Type B pancreatic cell (in vitro differentiated cells): ENCODE measurements around the gene TAS2R46. TPM values are rescaled to one million over a fixed set of nuclear protein-coding genes. Genes with fewer than 3 reads are reported as not detected.

Experiments
- DNase-seq: peaks from one replicate; pipeline ENCODE4 v3.0.0; 2021; ENCODE audit warnings: mixed read lengths; ENCODE audit not compliant: unreplicated experiment; ENCODE audit errors: extremely low spot score
- H3K27ac Mint-ChIP-seq: 2 replicates; pipeline ENCODE4 v1.8.0; 2021; ENCODE audit warnings: mild to moderate bottlenecking, mixed read lengths
- H3K27me3 Mint-ChIP-seq: 2 replicates; pipeline ENCODE4 v1.8.0; 2021; ENCODE audit warnings: mixed read lengths
- H3K36me3 Mint-ChIP-seq: 2 replicates; pipeline ENCODE4 v1.8.0; 2021; ENCODE audit warnings: mixed read lengths
- H3K4me1 Mint-ChIP-seq: one replicate; pipeline ENCODE4 v1.8.0; 2021; ENCODE audit warnings: mixed read lengths; ENCODE audit not compliant: unreplicated experiment
- H3K4me3 Mint-ChIP-seq: 2 replicates; pipeline ENCODE4 v1.8.0; 2021; ENCODE audit warnings: mild to moderate bottlenecking, mixed read lengths
- H3K9me3 Mint-ChIP-seq: 2 replicates; pipeline ENCODE4 v1.8.0; 2021; ENCODE audit warnings: mixed read lengths
- CTCF ChIP-seq: fragments of 200-600 bp; sonication (generic); conservative IDR thresholded peaks from 2 replicates; pipeline ENCODE4 v1.5.0; 2021; ENCODE audit warnings: antibody characterized with exemption, mild to moderate bottlenecking
- total RNA-seq: library from RNA; stranded (reverse); gene quantifications from 2 replicates; pipeline ENCODE4 v1.2.1, GENCODE V29; 2021; ENCODE audit warnings: low replicate concordance

The TAS2R46 gene
- total RNA-seq, 1 donor from 2014 or later: 0.85 TPM

DNA sequence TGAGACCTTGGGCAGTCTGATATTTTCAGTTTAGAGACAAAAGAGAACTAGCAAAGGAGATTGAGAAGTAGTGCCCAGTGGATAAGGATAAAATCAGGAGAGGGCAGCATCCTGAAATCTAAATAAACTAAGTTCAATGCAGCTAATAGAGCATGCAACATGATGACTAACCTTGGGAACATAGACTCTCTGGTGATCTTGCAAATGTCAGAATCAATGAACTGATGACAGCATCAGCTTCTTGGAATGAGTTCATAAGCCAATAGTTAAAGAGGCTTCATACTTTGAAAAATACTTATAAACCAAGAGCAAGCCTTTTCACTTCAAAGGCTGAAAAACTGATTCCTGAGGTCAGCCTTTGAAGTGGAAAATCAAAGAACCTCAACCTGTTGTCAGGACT lies 47.9 kb downstream of the TAS2R46 start:
- peaks cover 34% of the 10 kb centered on the region for H3K36me3 Mint-ChIP-seq
- DNase-seq: no peak
- H3K4me1 Mint-ChIP-seq: peaks cover 3% of the 10 kb centered on the region
- TF ChIP-seq CTCF: no peak
- no peak overlapping the region for H3K27ac Mint-ChIP-seq
- no peak overlapping the region for H3K4me3 Mint-ChIP-seq
- no peaks in the 10 kb centered on the region for H3K27me3 Mint-ChIP-seq
- H3K9me3 Mint-ChIP-seq: no peaks in the 10 kb centered on the region

Other genes starting within 250 kb of the TAS2R46 start
- 0.36 and 1.7 TPM in 2 replicates for gene TAS2R10, start 235.9 kb downstream of the TAS2R46 start, total RNA-seq
- gene PRR4, start 212.8 kb downstream of the TAS2R46 start, total RNA-seq: 2.5 and 3.8 TPM in 2 replicates
- 15.7 and 16.8 TPM in 2 replicates for gene PRH1, start 178.0 kb downstream of the TAS2R46 start, total RNA-seq
- 0.79 and 1.3 TPM in 2 replicates for gene TAS2R13, start 152.7 kb downstream of the TAS2R46 start, total RNA-seq
- gene PRH2, start 133.1 kb downstream of the TAS2R46 start, total RNA-seq: not detected in 2 replicates
- 2.7 and 2.8 TPM in 2 replicates for gene TAS2R14, start 123.0 kb downstream of the TAS2R46 start, total RNA-seq
- gene TAS2R50, start 75.4 kb downstream of the TAS2R46 start, total RNA-seq: 0.86 and 1.8 TPM in 2 replicates
- 1.1 and 2.1 TPM in 2 replicates for gene TAS2R20, start 64.0 kb downstream of the TAS2R46 start, total RNA-seq
- 3.1 and 3.5 TPM in 2 replicates for gene TAS2R19, start 39.7 kb downstream of the TAS2R46 start, total RNA-seq
- gene TAS2R31, start 30.9 kb downstream of the TAS2R46 start, total RNA-seq: 2.1 and 4.3 TPM in 2 replicates
- 0.36 and 1.0 TPM in 2 replicates for gene TAS2R43, start 30.0 kb upstream of the TAS2R46 start, total RNA-seq
- gene TAS2R30, start 72.3 kb upstream of the TAS2R46 start, total RNA-seq: 1.3 and 2.3 TPM in 2 replicates
- 15.1 and 24.0 TPM in 2 replicates for gene SMIM10L1, start 108.9 kb upstream of the TAS2R46 start, total RNA-seq
- not detected in 2 replicates for gene TAS2R42, start 124.6 kb upstream of the TAS2R46 start, total RNA-seq
- gene PRB3, start 207.4 kb upstream of the TAS2R46 start, total RNA-seq: 0.26 TPM in 1 of 2 replicates, not detected in the other
- gene PRB4, start 248.1 kb upstream of the TAS2R46 start, total RNA-seq: not detected in 2 replicates